ENCODE results near the gene UTS2B. TPM values are rescaled to one million over a fixed set of nuclear protein-coding genes. Genes with fewer than 3 reads are reported as not detected.

UTS2B gene
- total and polyA plus RNA-seq, 10 of the 15 experiments (the other 5 are each of a cell fraction or from before 2014, with no cell fraction given): 0.15 to 0.72 (median 0.44) TPM

- Histone ChIP-seq H3K27me3 (replicated peaks in 1 of 2; ENCODE audit: control insufficient read depth in 2 of 2, insufficient read depth in 2 of 2, low read length in 1 of 2) (no peaks in the 10 kb centered on the region), H3K27ac (ENCODE audit: control insufficient read depth, insufficient read depth) (no peak overlapping the region), H4K20me1 (ENCODE audit: control insufficient read depth, insufficient read depth) (no peaks in the 10 kb centered on the region), H3K36me3 (ENCODE audit: control insufficient read depth in 2 of 2, insufficient read depth in 2 of 2, low read length in 1 of 2) (peaks cover 14 to 15% of the 10 kb centered on the region in 2 experiments), H3K79me2 (ENCODE audit: control insufficient read depth, insufficient read depth, low read length) (no peaks in the 10 kb centered on the region; the same call in 1 of the 2 replicates), H2AFZ (ENCODE audit: control insufficient read depth, low read depth, low read length) (no peak overlapping the region), H3K9me3 (replicated peaks; ENCODE audit: control insufficient read depth, insufficient read depth, low read length) (no peaks in the 10 kb centered on the region), H3K4me3 (no peak overlapping the region), H3K9ac (ENCODE audit: control insufficient read depth, insufficient read depth, low read length) (no peak overlapping the region), H3K4me2 (ENCODE audit: control insufficient read depth, insufficient read depth) (no peak overlapping the region), H3K4me1 (ENCODE audit: control insufficient read depth, insufficient read depth, low read length) (peaks cover 8% of the 10 kb centered on the region)
- WGBS (ENCODE audit: insufficient coverage, insufficient replicate concordance, low lambda C conversion rate, missing lambda C conversion rate): 77% methylated on average over 4 of the region's 4 CpGs
- no peak for TF ChIP-seq HSF1 (IDR thresholded peaks at IDR 0.05; ENCODE audit: low read depth, low read length)
- RAD21 ChIA-PET (ENCODE audit: unreplicated experiment): interaction anchor here (1.3 to 9.9 kb wide), 3 partner anchors 23 to 118 kb away, joined by 5 to 108 read pairs (median 72); no protein-coding TSS in a partner anchor
- CTCF ChIA-PET: interaction anchor here (0.8 to 1.4 kb wide), 3 partner anchors 9 to 1083 kb away, joined by 3 read pairs; no protein-coding TSS in a partner anchor
- POLR2A ChIA-PET: interaction anchor here (0.6 to 1.3 kb wide), 4 partner anchors 19 to 108 kb away, joined by 3 to 4 read pairs (median 4); partner anchors contain the start of gene CCDC50
- no peak for DNase-seq (ENCODE audit: low read depth, low spot score)
- intact Hi-C loops (cut with micrococcal nuclease; ENCODE audit: unreplicated experiment): no loop called here
- BruUV-seq (replicated peaks): no TSS peak
- no peak for FAIRE-seq
- SMC1A ChIA-PET (ENCODE audit: uncharacterized antibody, unreplicated experiment): interaction anchor here (1.0 to 11.9 kb wide), 13 partner anchors 9 to 224 kb away, joined by 3 to 208 read pairs (median 4); no protein-coding TSS in a partner anchor
- in situ Hi-C loops (cut with MboI): no loop called here
- peak; percentile 19 for ATAC-seq
These were observed 31.7 kb upstream of the UTS2B start for GRCh38 chr3:191362037-191362436.

- POLR2A ChIA-PET: interaction anchor here (1.1 to 2.3 kb wide), 4 partner anchors 13 to 32 kb away, joined by 3 to 9 read pairs (median 4); partner anchors contain the start of gene CCDC50
- CTCF ChIA-PET: interaction anchor here (0.8 to 1.8 kb wide), 5 partner anchors 11 to 1083 kb away, joined by 3 to 6 read pairs (median 3); no protein-coding TSS in a partner anchor
- no peak overlapping the region for H2AFZ ChIP-seq (ENCODE audit: control insufficient read depth, low read depth, low read length)
- no peak overlapping the region for H3K27ac ChIP-seq (ENCODE audit: control insufficient read depth, insufficient read depth)
- ATAC-seq (no peak; the same call in 1 of the 3 replicates), DNase-seq (ENCODE audit: low read depth, low spot score) (no peak), FAIRE-seq (no peak)
- no peak overlapping the region for H3K9ac ChIP-seq (ENCODE audit: control insufficient read depth, insufficient read depth, low read length)
- RAD21 ChIA-PET (ENCODE audit: unreplicated experiment): interaction anchor here (0.9 to 9.9 kb wide), 3 partner anchors 22 to 124 kb away, joined by 3 to 108 read pairs (median 72); no protein-coding TSS in a partner anchor
- peaks cover 10% of the 10 kb centered on the region for H3K4me1 ChIP-seq (ENCODE audit: control insufficient read depth, insufficient read depth, low read length)
- intact Hi-C loops (cut with micrococcal nuclease; ENCODE audit: unreplicated experiment): no loop called here
- H3K9me3 ChIP-seq (replicated peaks; ENCODE audit: control insufficient read depth, insufficient read depth, low read length): no peaks in the 10 kb centered on the region
- in situ Hi-C loops (cut with MboI): no loop called here
- no peak overlapping the region for H3K4me2 ChIP-seq (ENCODE audit: control insufficient read depth, insufficient read depth)
- no peaks in the 10 kb centered on the region for H4K20me1 ChIP-seq (ENCODE audit: control insufficient read depth, insufficient read depth)
- WGBS (ENCODE audit: insufficient coverage, insufficient replicate concordance, low lambda C conversion rate, missing lambda C conversion rate): 94% methylated on average over 1 of the region's 1 CpG
- SMC1A ChIA-PET (ENCODE audit: uncharacterized antibody, unreplicated experiment): interaction anchor here (1.0 to 11.9 kb wide), 11 partner anchors 9 to 224 kb away, joined by 3 to 208 read pairs (median 4); no protein-coding TSS in a partner anchor
- BruUV-seq (replicated peaks): no TSS peak
- H3K4me3 ChIP-seq: no peak overlapping the region
- H3K36me3 ChIP-seq (ENCODE audit: control insufficient read depth in 2 of 2, insufficient read depth in 2 of 2, low read length in 1 of 2): peaks cover 14 to 15% of the 10 kb centered on the region in 2 experiments
- H3K27me3 ChIP-seq (replicated peaks in 1 of 2; ENCODE audit: control insufficient read depth in 2 of 2, insufficient read depth in 2 of 2, low read length in 1 of 2): no peaks in the 10 kb centered on the region
- no peaks in the 10 kb centered on the region; the same call in 1 of the 2 replicates for H3K79me2 ChIP-seq (ENCODE audit: control insufficient read depth, insufficient read depth, low read length)
- no peak for TF ChIP-seq TCF7 (IDR thresholded peaks at IDR 0.05; ENCODE audit: borderline replicate concordance)
- no peak for TF ChIP-seq CEBPZ (IDR thresholded peaks at IDR 0.05; ENCODE audit: low read depth, low read length)
- TF ChIP-seq ZZZ3 (IDR thresholded peaks at IDR 0.05; ENCODE audit: control insufficient read depth, insufficient read length, low read depth): no peak
- TF ChIP-seq SKIL (IDR thresholded peaks at IDR 0.05; ENCODE audit: low read depth, poor library complexity, severe bottlenecking): no peak
These were observed 31.1 kb upstream of the UTS2B start for GRCh38 chr3:191361456-191361855.
